DLD1 (cell line): ENCODE results near the gene FLT1.

Experiments used
- in situ Hi-C: cut with HindIII; loops from 2 replicates; pipeline ENCODE4 v1.10.0; 2017; ENCODE audit warnings: low sequenced_read_pairs

The FLT1 gene

GRCh38 chr13:28326056-28326455 lies 168.9 kb downstream of the FLT1 start:
- in situ Hi-C loops: no loop called here

GRCh38 chr13:28325022-28325421 lies 169.9 kb downstream of the FLT1 start:
- in situ Hi-C loops: no loop called here

GRCh38 chr13:28324181-28324789 lies 170.6 kb downstream of the FLT1 start:
- in situ Hi-C loops: loop anchor here (5.0 kb wide), 1 partner anchor 148 kb away; no protein-coding TSS in a partner anchor

GRCh38 chr13:28322256-28322905 lies 172.5 kb downstream of the FLT1 start:
- in situ Hi-C loops: loop anchor here (5.0 kb wide), 1 partner anchor 150 kb away; no protein-coding TSS in a partner anchor

GRCh38 chr13:28321756-28322155 lies 173.2 kb downstream of the FLT1 start:
- in situ Hi-C loops: loop anchor here (5.0 kb wide), 1 partner anchor 151 kb away; no protein-coding TSS in a partner anchor

GRCh38 chr13:28320884-28321574 lies 173.9 kb downstream of the FLT1 start:
- in situ Hi-C loops: loop anchor here (5.0 kb wide), 1 partner anchor 151 kb away; no protein-coding TSS in a partner anchor

- in situ Hi-C loops: loop anchor here (5.0 kb wide), 1 partner anchor 152 kb away; no protein-coding TSS in a partner anchor
Observed at GRCh38 chr13:28320209-28320608, 174.7 kb downstream of the FLT1 start.

- in situ Hi-C loops: no loop called here
Observed at GRCh38 chr13:28319528-28319927, 175.4 kb downstream of the FLT1 start.

- in situ Hi-C loops: no loop called here
Observed at GRCh38 chr13:28318496-28318895, 176.4 kb downstream of the FLT1 start.

GRCh38 chr13:28316836-28317235 lies 178.1 kb downstream of the FLT1 start:
- in situ Hi-C loops: no loop called here

- in situ Hi-C loops: no loop called here
Observed at GRCh38 chr13:28316129-28316528, 178.8 kb downstream of the FLT1 start.

GRCh38 chr13:28314879-28315278 lies 180.0 kb downstream of the FLT1 start:
- in situ Hi-C loops: no loop called here

- in situ Hi-C loops: no loop called here
Observed at GRCh38 chr13:28313579-28313978, 181.3 kb downstream of the FLT1 start.

GRCh38 chr13:28306325-28306724 lies 188.6 kb downstream of the FLT1 start:
- in situ Hi-C loops: no loop called here

- in situ Hi-C loops: no loop called here
Observed at GRCh38 chr13:28301839-28302238, 193.1 kb downstream of the FLT1 start.

- in situ Hi-C loops: no loop called here
Observed at GRCh38 chr13:28299916-28300315, 195.0 kb downstream of the FLT1 start.

GRCh38 chr13:28297341-28297740 lies 197.6 kb downstream of the FLT1 start:
- in situ Hi-C loops: no loop called here

GRCh38 chr13:28286263-28286662 lies 208.7 kb downstream of the FLT1 start:
- in situ Hi-C loops: no loop called here

- in situ Hi-C loops: no loop called here
Observed at GRCh38 chr13:28283600-28283999, 211.3 kb downstream of the FLT1 start.

GRCh38 chr13:28282451-28282850 lies 212.5 kb downstream of the FLT1 start:
- in situ Hi-C loops: no loop called here

- in situ Hi-C loops: no loop called here
Observed at GRCh38 chr13:28273919-28274318, 221.0 kb downstream of the FLT1 start.
